ENCODE results near the gene GRHL1.

- TF ChIP-seq CTCF (IDR thresholded peaks at IDR 0.05): no peak
- TF ChIP-seq POLR2A (IDR thresholded peaks at IDR 0.05): no peak
Observed at GRCh38 chr2:10022041-10022421, 70.5 kb downstream of the GRHL1 start.

All from ovary (tissue), 3 donors.